Measurements from ENCODE around the gene CNNM3.
A peak's percentile ranks its signal among the peaks of the same experiment; 100 is the strongest.

The CNNM3 gene

GRCh38 chr2:96869822-96870625 lies 54.0 kb downstream of the CNNM3 start, which contains the start of gene SEMA4C:
Gene SEMA4C, minus strand, starts transcription at chr2:96870080. Its CDS starts 2,194 bp downstream, at chr2:96867886.
- intact Hi-C loops (cut with DNase I), result no loop called here
- DNase-seq, result peak in 40 of 42 donors; percentile 48 to 92 (median 83)

DNA sequence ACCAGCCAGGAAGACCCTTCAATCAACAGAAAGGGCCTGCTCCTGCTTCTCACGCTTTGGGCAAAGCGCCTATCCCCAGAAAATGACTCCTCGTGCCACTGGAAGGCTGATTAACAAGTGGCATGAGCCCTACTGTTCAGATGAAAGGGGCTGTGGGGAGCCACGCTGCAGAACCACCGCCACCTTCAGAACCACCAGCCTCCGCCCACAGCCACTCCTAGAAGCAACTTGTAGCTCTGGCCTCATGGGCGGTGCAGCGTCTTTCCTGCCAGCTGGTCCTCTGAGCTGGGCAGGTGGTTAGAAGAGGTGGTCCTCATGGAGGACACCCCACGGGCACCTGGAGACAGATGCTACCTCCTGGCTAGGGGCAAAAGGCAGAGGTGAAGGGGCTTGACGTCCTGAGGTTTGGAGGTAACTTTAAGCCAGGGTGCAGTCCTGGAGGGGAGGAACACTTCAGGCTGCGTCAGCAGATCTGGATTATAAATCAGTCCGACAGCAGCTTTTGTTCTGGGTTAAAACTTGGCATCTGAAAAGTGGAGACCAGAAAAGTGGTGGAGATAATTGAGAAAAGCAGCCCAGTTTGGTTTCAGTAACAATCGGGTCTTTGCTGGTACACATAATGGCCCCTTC lies 54.7 kb downstream of the CNNM3 start:
- intact Hi-C loops (cut with DNase I), result no loop called here
- DNase-seq, result peak in 23 of 42 donors; percentile 23 to 76 (median 51)

DNA sequence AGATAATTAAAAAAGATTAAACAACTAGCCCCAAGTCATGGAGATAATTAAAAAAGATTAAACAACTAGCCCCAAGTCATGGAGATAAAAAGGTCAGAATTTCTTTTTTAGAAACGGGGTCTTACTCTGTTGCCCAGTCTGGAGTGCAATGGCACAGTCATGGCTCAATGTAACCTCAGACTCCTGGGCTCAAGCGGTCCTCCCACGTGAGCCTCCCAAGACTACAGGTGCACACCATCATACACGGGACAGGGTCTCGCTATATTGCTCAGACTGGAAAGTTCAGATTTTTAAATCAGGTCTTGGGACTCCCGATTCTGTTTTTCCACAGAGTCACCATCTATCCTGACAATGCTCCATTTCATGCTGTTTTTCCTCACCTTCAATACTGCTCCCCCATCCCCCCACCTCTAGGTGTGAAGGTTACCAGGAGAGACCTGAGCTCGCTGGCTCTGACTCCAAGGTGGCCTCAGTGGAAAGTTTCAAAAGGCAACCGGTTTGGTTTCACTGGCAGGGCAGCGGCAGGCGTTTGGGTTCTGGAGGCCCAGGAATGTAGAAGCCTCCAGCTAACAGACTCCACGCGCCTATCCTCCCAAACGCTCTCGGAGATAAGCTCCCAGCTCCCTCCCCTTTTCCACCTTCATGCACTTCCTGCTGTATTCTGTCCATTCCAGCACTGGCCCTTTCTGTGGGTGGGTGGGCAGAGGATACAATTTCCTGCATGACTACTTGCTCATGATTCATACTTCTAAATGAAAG lies 56.7 kb downstream of the CNNM3 start:
- intact Hi-C loops (cut with DNase I), result no loop called here
- peak in 1 of 42 donors; percentile 8 for DNase-seq

- intact Hi-C loops (cut with DNase I), result no loop called here
- peak in 26 of 42 donors; percentile 28 to 82 (median 58) for DNase-seq
Measured at GRCh38 chr2:96873651-96874096, 57.6 kb downstream of the CNNM3 start.

GRCh38 chr2:96874198-96874831 lies 58.2 kb downstream of the CNNM3 start:
- DNase-seq, result peak in 2 of 42 donors; percentile 3 to 23
- intact Hi-C loops (cut with DNase I), result no loop called here

- intact Hi-C loops (cut with DNase I), result no loop called here
- DNase-seq, result peak in 4 of 42 donors; percentile 26 to 47 (median 45)
Measured at GRCh38 chr2:96875498-96876268, 59.6 kb downstream of the CNNM3 start.

- intact Hi-C loops (cut with DNase I), result no loop called here
- no peak for DNase-seq
Measured at GRCh38 chr2:96876269-96877041, 60.4 kb downstream of the CNNM3 start.

- intact Hi-C loops (cut with DNase I), result no loop called here
- no peak for DNase-seq
Measured at GRCh38 chr2:96877042-96877451, 61.0 kb downstream of the CNNM3 start.

GRCh38 chr2:96877631-96878092 lies 61.6 kb downstream of the CNNM3 start:
- intact Hi-C loops (cut with DNase I), result no loop called here
- no peak for DNase-seq

GRCh38 chr2:96878171-96878570 lies 62.1 kb downstream of the CNNM3 start:
- intact Hi-C loops (cut with DNase I), result no loop called here
- no peak for DNase-seq

DNA sequence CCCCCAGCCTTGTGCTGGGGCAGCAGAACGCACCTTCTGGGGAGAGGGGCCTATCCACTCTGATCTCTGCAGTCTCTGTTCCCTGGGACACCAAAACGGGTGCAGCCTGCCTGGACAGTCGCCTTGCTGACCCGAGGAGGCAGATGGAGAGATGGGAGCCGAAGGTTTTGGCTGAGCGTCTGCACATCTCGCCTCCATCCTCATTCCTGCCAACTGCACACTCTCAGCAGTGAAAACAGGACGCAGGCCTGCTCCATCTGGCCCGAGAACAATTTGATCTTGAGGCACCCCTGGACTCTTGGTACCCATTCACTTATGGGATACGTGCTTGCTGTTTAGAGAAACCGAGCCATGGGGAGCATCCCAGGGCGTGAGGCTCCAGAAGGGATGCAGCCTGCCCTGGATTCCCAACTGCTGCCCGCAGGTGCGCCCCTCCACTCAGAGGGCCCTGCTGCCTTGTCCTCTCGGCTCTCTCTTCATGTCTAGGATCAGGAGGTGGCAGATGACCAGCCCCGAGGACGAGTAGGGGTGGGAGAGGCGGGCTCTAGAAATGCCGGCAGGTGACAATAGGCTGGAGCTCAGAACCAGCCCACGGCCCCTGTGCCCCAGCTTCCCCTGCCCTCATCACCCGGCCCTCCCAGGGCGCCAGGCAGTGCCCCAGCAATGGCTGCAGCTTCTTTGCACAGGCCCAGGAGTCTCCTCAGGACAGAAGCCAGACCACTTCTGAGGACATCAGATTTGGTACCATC lies 62.9 kb downstream of the CNNM3 start:
- no peak for DNase-seq
- intact Hi-C loops (cut with DNase I), result no loop called here

DNA sequence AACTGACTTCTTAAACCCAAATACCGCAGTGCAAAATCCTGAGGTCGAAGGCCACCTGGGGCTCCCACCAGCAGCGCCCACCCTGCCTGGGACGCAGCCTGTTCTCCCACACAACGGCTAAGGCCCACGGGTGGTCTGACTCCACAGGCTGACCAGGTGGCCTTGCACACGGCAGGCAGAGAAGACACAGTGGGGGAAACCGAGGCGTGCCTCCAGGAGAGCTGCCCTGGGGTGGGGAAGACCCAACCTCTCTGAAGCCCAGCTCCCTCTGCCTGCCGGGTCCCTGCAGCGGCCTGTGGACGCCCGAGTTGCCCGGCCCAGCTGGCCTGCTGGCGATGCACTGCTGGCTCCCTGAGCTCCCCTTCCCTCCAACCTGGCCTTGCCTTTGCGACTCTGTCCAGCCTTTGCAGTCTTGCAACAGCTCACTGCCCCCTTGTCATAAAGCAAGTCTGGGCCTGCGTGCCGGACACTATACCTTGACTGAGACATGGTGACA lies 63.5 kb downstream of the CNNM3 start:
- DNase-seq, result no peak
- intact Hi-C loops (cut with DNase I), result no loop called here

DNA sequence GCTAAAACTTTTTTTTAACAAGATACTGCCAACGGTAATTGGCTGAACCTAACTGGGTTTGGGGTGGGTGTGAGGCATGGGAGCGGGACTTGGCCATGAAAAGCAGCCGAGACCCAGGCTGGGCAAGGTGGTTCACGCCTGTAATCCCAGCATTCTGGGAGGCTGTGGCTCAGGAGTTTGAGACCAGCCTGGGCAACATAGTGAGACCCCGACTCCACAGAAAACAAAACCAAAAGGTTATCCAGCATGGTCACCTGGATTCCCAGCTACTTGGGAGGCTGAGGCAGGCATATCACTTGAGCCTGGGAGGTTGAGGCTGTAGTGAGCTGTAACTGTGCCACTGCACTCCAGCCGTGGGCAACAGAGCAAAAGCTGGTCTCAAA lies 64.8 kb downstream of the CNNM3 start:
- DNase-seq, result no peak
- intact Hi-C loops (cut with DNase I), result no loop called here

DNA sequence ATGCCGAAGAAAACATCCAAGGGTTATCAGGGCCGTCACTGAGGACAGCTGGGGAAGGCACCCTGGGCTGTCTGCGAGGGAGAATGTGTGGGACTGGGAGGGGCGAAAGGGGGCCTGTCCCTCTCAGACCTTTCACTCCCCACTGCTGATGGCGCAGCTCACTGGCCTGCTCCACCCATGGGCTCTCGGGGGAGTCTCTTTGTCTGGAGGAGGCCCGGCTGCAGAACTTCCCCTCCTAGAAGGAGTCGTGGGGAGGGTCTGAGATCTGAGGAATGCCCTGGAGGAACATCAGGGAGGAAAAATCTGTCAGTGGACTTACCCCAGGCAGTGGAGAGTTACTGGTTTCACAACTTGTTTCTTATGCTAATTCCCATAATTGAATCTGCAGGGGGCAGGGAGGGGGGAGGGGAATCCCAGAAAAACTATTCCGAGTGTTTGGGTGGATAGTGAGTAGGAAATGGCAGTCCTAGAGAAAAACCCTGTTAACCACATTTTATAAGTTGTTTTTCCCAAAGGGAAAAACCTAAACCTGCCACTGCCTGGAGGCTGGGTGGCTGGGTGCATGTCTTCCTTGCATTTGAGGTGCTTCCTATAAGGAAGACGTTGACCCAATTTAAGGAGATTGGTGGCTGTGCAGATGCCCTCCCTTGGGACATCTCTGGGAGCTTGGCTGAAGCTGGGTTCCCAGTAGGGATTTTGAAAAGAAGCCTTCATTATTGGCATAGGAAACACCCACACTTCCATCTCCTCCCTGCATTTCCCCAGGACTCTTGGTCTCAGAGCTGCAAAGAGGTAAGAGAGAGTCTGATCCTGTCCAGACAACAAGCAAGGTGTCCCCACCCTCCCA lies 65.5 kb downstream of the CNNM3 start:
- intact Hi-C loops (cut with DNase I), result no loop called here
- DNase-seq, result no peak

DNA sequence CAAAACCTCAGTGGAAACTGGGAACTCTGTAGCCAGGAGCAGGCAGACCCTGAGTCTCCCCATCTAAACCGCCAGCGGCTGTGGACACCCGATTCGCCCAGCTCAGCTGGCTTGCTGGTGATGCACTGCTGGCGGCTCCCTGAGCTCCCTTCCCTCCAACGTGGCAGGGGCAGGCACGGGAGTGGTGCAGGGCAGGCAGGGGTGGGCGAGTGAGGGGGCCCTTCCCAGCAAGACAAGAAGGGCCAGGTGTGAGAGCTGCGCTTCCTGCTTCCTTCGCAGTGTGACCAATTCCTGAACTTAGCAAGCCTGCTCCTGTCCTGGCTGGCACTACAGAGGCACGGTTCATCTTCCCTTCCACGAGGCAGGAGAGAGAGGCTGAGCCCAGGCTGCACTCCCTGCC lies 66.2 kb downstream of the CNNM3 start:
- DNase-seq, result no peak
- intact Hi-C loops (cut with DNase I), result no loop called here

DNA sequence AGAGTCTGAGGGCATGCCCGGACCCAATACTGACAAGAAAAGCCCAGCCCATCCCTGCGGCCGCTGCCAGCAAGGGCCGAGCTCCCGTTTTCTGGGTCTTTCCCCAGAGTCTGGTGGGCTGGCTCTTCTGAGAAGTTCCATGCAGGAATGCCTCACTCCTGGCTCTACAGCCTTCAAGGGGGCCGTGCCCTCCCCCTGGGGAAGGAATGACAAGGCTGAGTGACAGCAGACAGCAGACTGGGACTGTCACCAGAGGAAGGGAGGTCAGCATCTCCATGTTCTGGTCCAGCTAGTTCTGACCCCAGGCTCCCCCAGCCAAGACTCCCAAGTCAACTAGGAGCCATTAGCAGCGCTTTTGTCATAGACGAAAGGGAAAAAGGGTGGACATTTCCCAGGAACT lies 66.8 kb downstream of the CNNM3 start:
- intact Hi-C loops (cut with DNase I), result no loop called here
- DNase-seq, result no peak
